ENCODE data around the gene PHLPP1. TPM values are rescaled to one million over a fixed set of nuclear protein-coding genes. Genes with fewer than 3 reads are reported as not detected.

The PHLPP1 gene
- total RNA-seq, 2 experiments from 2014 or later = 6.8 to 7.1 TPM

DNA sequence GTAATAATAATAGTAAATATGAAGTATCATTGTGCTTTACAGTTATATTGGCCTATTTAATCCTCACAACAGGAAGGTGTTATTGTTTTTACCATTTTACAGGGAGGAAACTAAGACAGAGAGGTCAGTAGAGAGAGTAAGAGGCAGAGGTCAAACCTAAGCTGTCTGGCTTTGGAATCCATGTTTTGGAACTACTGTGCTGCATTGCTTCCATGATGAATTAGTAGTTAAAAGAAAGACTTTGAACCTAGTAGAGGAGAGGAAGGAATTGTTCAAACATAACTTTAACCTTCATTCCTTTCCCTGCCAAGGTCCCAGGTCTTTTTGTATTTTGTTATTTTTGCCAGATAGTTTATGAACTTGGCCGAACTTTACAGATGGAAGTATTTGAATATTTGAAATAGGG is 80.9 kb downstream of the PHLPP1 start:
- no peaks in the 10 kb centered on the region for H3K9me3 ChIP-seq (ENCODE audit: control insufficient read depth in 1 of 2, insufficient read depth in 1 of 2, low read length in 2 of 2)
- ChIA-PET POLR2A (no interaction called here), CTCF (interaction anchor here (0.6 kb wide), 1 partner anchor 645 kb away, joined by 5 read pairs; no protein-coding TSS in a partner anchor)
- H3K27ac ChIP-seq (ENCODE audit: low read depth in 1 of 2, low read length in 2 of 2) = no peak overlapping the region
- Mint-ChIP-seq H3K36me3 (ENCODE audit: low read depth) (no peaks in the 10 kb centered on the region), H3K4me3 (no peak overlapping the region), H3K9me3 (no peaks in the 10 kb centered on the region), H3K27me3 (no peaks in the 10 kb centered on the region), H3K27ac (no peak overlapping the region), H3K4me1 (ENCODE audit: low read depth) (peaks cover 5% of the 10 kb centered on the region)
- H3K36me3 ChIP-seq (ENCODE audit: insufficient read depth, low read length) = no peaks in the 10 kb centered on the region
- TF ChIP-seq CTCF (IDR thresholded peaks at IDR 0.05) = no peak
- intact Hi-C loops (cut with DNase I, micrococcal nuclease) = no loop called here
- no peak overlapping the region for H3K4me3 ChIP-seq (ENCODE audit: low read length)
- ATAC-seq (ENCODE audit: poor library complexity) = no peak
- DNase-seq = no peak
- no peaks in the 10 kb centered on the region for H3K27me3 ChIP-seq (ENCODE audit: control insufficient read depth in 1 of 2, insufficient read depth in 2 of 2, low read length in 2 of 2)
- H3K4me1 ChIP-seq (ENCODE audit: insufficient read depth, low read length) = no peaks in the 10 kb centered on the region

DNA sequence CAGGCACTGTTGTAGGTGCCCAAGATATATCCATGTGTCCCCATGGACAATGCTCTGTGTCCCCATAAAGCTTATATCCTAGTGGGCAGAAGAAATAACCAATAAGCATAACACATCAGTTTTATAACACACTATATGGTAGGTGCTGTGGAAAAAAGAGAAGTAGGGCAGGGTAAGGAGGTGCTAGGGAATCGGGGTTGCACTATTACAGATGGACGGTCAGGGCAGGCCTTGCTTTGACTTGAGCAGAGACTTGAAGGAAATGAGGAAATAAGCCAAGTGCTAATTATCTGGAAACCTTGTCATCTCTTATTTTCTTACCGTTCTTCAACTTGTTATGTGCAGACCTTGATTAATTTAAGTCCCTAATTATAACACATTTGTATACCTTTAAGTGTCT is 82.0 kb downstream of the PHLPP1 start:
- intact Hi-C loops (cut with DNase I, micrococcal nuclease) = no loop called here
- H3K9me3 Mint-ChIP-seq = no peaks in the 10 kb centered on the region

GRCh38 chr18:62799977-62800376 is 84.6 kb downstream of the PHLPP1 start:
- CTCF ChIA-PET = no interaction called here
- H3K4me3 ChIP-seq (ENCODE audit: low read length) = no peak overlapping the region
- H3K36me3 Mint-ChIP-seq (ENCODE audit: low read depth) = no peaks in the 10 kb centered on the region
- no peak overlapping the region for H3K27ac Mint-ChIP-seq
- no peaks in the 10 kb centered on the region for H3K4me1 ChIP-seq (ENCODE audit: insufficient read depth, low read length)
- no peak for DNase-seq
- no peaks in the 10 kb centered on the region for H3K4me1 Mint-ChIP-seq (ENCODE audit: low read depth)
- no peak overlapping the region for H3K27ac ChIP-seq (ENCODE audit: low read depth in 1 of 2, low read length in 2 of 2)
- H3K36me3 ChIP-seq (ENCODE audit: insufficient read depth, low read length) = no peaks in the 10 kb centered on the region
- TF ChIP-seq CTCF (IDR thresholded peaks at IDR 0.05) = no peak
- no peaks in the 10 kb centered on the region for H3K27me3 ChIP-seq (ENCODE audit: control insufficient read depth in 1 of 2, insufficient read depth in 2 of 2, low read length in 2 of 2)
- ATAC-seq (ENCODE audit: poor library complexity) = no peak
- H3K4me3 Mint-ChIP-seq = no peak overlapping the region
- POLR2A ChIA-PET = no interaction called here
- H3K27me3 Mint-ChIP-seq = no peaks in the 10 kb centered on the region
- H3K9me3 Mint-ChIP-seq = no peaks in the 10 kb centered on the region
- intact Hi-C loops (cut with DNase I, micrococcal nuclease) = loop anchor here in 1 of 2 experiments (10.0 kb wide), 1 partner anchor 65 kb away; no protein-coding TSS in a partner anchor
- H3K9me3 ChIP-seq (ENCODE audit: control insufficient read depth in 1 of 2, insufficient read depth in 1 of 2, low read length in 2 of 2) = no peaks in the 10 kb centered on the region

More for the DNA sequence above, 82.0 kb downstream of the PHLPP1 start:
- ChIA-PET CTCF (interaction anchor here (0.9 kb wide), 1 partner anchor 14 kb away, joined by 3 read pairs; no protein-coding TSS in a partner anchor), POLR2A (no interaction called here)
- Histone ChIP-seq H3K4me1 (ENCODE audit: insufficient read depth, low read length) (no peaks in the 10 kb centered on the region), H3K4me3 (ENCODE audit: low read length) (no peak overlapping the region), H3K27me3 (ENCODE audit: control insufficient read depth in 1 of 2, insufficient read depth in 2 of 2, low read length in 2 of 2) (no peaks in the 10 kb centered on the region), H3K9me3 (ENCODE audit: control insufficient read depth in 1 of 2, insufficient read depth in 1 of 2, low read length in 2 of 2) (no peaks in the 10 kb centered on the region), H3K36me3 (ENCODE audit: insufficient read depth, low read length) (no peaks in the 10 kb centered on the region), H3K27ac (ENCODE audit: low read depth in 1 of 2, low read length in 2 of 2) (no peak overlapping the region)
- no peak overlapping the region for H3K27ac Mint-ChIP-seq
- no peak for TF ChIP-seq CTCF (IDR thresholded peaks at IDR 0.05)
- no peaks in the 10 kb centered on the region for H3K27me3 Mint-ChIP-seq
- H3K4me1 Mint-ChIP-seq (ENCODE audit: low read depth) = no peaks in the 10 kb centered on the region
- no peaks in the 10 kb centered on the region for H3K36me3 Mint-ChIP-seq (ENCODE audit: low read depth)
- no peak for DNase-seq
- no peak for ATAC-seq (ENCODE audit: poor library complexity)
- no peak overlapping the region for H3K4me3 Mint-ChIP-seq
